MV-4-11 (cell line): ENCODE measurements around the gene SNX7.

Experiments used
- DNase-seq: peaks from one replicate; lab custom pipeline; 2025; lab: John Stamatoyannopoulos, UW

The SNX7 gene, protein sequence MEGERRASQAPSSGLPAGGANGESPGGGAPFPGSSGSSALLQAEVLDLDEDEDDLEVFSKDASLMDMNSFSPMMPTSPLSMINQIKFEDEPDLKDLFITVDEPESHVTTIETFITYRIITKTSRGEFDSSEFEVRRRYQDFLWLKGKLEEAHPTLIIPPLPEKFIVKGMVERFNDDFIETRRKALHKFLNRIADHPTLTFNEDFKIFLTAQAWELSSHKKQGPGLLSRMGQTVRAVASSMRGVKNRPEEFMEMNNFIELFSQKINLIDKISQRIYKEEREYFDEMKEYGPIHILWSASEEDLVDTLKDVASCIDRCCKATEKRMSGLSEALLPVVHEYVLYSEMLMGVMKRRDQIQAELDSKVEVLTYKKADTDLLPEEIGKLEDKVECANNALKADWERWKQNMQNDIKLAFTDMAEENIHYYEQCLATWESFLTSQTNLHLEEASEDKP

DNA sequence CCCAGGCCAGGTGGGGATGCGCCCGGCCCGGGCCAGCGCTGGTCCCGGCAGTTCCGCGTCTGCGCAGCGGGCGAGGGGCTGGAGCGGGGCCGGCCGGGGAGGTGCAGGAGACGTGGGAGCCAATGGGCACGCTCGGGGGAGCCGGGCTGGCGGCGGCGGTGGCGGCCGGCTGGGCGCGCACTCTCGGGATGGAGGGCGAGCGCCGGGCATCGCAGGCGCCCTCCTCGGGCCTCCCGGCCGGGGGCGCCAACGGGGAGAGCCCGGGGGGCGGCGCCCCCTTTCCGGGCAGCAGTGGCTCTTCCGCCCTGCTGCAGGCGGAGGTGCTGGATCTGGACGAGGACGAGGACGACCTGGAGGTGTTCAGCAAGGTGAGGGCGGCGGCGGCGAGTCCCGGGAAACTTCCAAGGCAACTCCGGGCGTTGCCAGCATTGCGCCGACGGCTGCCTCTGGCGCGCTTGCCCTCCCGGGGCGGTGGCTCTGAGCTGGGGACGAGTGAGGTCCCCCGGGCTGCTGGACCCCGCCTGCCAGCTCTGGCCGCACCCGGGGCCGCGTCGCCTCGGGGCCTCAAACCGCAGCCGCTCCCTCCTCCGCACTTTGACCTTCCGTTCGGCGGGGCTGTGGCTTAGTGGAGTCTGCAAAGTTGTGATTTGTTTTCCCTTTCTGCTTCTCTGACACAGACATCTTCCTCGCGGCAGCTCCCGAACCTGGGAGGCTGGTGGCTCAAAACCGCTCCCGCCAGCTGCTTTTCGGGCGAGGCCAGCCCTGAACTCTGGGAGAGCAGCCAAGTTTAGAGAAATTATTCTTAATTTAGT, at the start of gene SNX7:
TSS of gene SNX7 (plus strand) at position 178 of the 812 bp plus-strand sequence. CDS start at position 189, 11 bp downstream.
- no peak for DNase-seq

DNA sequence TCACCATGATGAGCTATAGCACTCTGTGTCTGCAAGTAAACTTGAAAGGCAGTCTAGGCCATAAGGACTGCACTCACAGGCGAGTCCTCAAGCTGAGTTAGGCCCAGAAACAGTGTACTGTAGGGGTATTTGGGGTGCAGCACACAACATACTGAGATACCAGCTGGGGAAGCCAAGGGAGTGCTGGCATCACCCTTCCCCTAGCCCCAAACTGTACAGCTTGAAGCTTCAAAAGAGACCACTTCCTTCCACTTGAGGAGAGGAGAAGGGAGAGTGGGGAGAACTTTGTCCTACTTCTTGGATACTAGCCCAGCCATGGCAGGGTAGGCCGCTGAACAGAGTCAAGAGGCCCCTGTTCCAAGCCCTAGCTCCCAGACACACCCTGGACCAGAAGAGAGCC, 24.2 kb upstream of the SNX7 start:
- no peak for DNase-seq

DNA sequence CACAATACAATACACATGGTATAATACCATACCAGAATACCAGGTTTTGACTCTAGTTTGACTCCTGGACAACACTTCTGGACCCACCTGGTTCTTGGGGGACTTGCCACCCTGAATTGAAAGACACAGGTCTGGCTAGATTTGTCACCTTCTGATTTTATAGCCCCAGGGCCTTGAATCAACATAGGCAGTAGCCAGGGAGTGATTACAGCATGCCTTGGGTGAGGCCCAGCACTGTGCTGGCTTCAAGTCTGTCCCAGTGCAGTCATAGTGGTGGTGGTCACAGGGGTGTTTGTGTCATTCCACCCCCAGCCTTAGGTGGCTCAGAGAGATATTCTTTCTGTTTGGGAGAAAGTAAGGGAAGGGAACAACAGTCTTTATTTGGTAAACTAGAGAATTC, 23.3 kb upstream of the SNX7 start:
- no peak for DNase-seq

DNA sequence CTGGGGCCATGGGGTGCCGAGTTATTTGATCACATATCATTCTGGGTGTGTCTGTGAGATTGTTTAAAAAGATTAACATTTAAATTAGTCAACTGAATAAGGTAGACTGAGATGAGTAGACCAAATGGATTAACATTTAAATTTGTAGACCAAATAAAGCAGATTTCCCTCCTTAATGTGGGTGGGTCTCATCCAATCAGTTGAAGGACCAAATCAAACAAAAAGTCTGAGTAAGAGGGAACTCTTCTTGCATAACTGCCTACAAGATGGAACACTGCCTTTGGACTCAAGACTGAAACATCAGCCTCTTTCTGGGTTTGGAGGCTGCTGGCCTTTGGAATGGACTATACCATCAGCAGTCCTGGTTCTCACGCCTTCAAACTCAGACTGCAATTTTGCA, 17.0 kb upstream of the SNX7 start:
- DNase-seq, result no peak

DNA sequence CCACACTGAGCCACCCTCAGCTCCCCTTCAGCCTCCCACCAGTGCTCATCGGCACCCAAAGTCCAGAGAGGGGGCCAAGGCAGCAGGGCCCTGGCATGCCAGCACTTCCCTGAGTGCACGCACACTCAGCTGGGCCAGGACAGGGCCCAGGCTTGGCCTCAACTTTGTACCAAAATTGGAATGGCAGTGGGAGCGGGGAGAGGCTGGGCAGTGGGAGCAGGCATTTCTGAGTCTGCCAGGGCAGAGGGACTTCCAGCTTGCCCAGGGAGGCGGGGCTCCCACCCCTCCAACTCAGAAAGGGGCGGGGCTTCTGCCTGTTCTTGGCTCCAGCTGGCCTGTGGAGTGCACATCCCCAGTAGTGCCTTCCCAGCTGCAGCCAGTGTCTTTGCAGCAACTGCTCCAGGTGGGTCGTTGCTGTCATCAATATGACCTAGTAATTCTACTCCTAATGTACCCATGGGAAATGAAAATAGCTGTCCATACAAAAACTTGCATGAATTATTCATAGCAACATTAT, 10.3 kb upstream of the SNX7 start:
- no peak for DNase-seq

DNA sequence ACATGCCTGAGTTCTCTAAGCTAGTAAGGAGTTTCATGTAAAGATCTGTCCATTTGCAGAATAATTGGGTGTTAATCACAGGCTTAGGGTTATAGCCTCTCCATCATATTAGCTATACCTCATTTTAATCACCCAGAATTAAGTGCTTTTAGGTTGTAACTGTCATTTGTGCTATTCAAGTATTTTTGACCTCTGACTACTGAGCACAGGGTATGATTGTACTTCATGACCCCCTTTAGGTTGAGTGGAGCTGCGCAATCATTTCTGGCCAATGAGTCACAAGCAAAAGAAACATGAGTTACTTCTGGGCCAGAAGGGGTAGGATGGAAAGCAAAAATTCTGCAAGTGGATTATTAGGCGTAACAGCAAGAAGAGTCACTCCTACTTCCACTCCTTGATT, 8.4 kb upstream of the SNX7 start:
- DNase-seq, result no peak

DNA sequence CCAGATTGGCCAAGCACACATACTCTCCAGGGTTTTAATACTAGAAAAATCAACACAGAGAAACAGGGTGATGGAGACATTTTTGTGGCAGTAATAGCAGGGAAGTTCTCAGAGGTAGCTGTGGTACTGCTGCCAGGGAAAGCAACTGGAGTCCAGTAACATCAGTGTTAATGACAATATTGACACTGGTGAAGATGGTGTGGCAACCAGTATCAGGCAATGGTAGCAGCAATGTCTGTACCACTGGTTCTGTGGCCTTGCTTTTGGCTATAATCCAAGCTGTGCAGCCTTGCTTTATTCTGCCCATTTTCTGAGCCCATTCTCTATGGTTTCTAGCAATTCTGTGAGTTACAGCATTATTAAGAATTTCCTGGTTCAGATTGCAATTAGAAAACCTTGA, 1.6 kb upstream of the SNX7 start:
- no peak for DNase-seq

DNA sequence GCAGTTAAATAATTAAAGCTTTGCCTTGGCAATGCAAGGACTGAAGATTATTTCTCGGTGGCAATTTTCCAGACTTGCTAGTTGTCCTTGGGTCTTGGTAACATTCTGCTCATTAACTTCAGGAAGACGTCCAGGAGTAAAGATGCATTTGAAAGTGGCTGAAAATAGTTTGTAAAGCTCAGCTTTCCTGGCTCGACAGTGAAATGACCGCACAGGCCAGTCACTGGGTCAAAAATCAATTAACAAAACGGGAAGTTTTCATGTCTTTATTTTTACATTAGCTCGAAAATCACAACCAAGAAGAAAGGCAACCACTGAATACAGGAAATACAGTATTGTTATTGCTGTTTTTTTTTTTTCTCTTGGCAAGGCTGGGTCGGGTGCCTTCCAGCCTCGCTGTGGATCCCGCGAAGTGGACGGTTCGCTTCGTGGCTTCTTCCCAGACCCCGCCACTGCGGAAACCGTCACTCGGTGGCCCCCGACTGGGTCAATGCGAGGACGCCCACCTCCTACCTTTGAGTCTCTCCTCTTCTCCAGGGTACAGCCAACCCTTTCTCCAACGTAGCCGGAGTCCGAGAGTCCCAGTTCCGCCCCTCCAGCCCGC, 479 bp upstream of the SNX7 start:
- no peak for DNase-seq

DNA sequence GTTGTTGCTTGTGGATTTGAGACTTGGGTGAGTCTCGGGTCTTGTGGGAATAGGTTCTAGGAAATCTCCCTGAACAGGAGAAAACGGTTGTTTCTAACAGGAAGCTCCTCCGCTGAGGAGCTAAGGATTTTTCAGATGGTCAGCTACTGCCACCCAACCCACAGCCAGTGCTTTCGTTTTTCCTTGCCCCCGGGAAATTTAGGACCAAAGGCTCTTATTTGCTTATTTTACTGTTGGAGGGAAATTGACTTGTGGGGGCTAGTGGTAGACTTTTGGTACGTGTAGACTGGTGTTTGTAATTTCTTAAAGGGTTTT, 792 bp downstream of the SNX7 start:
- DNase-seq, result no peak

DNA sequence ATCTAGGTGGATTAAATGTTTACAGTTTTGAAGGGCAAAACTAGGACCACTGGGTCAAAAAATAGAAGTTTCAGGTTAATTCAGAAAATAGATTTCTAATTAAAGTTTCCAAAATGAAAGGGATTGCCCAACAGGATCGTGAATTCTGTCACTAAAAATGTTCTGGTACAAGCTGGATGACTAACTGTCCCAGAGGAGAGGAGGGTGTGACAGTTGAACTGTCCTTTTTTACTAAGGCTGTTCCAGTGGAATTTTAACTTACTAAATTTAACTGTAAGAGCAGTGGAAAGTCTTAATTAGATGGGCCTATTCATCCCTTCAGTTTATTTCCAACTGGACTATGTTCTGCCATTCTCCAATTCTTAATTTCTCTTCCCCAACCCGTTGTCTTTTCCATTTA, 7.2 kb downstream of the SNX7 start:
- DNase-seq, result no peak

DNA sequence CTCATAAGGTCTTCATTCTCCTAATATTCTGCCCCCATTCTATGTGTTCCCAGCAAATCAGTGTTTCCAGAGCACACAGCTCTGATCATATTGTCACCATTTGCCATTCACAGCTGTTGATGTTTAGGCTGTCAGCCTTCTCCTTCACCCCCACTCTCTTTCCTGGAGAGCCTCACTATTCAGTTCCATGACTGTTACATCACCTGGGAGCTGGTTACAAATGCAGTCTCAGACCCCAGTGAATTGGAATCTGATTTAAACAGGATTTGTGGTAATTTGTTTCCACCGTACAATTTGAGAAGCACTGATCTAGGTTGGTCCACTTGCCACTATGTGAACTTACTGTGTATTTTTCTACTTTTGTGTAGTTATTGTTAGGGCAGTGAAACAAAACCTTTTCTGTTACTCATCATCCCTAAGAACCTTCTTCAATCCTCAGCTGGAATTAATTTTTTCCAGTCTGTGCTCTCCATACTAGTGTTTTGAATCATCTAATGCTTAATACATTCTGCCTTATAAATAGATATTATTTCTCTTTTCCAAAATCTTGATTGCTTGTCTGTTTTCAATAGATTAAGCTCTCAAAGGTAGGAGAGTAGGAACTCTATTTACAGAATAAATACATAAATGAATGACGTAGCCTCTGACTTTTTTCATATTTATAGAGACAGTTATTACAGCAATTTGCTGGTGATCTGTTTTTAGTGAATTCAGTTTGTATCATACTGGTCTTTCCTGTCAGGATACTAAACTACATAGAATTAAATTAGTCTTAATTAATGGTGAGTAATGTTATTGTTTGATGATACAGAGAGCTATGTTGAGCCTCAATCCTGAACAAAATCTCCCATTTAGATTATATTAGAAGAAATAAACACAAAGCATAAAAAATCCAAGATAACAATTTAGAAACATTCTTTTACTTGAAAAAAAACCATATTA, 8.1 kb downstream of the SNX7 start:
- no peak for DNase-seq

DNA sequence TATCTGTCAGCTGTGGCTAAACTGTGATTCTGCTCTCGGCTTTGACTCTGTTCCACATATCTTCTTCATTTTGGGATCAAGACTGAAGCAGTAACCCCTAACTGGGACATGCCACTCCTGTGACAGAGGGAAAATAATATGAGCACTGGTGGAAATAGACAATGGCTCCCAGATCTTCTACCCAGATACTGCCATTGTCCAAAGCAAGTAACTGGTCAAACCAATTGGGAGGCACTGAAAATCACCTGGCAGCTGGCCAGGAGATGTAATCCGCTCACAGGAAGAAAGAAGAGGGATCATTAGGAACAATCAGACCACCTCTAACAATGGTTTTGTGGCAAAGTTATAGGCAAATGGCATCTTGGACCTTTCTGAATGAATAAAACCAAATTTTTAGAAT, 10.7 kb downstream of the SNX7 start:
- DNase-seq, result no peak

DNA sequence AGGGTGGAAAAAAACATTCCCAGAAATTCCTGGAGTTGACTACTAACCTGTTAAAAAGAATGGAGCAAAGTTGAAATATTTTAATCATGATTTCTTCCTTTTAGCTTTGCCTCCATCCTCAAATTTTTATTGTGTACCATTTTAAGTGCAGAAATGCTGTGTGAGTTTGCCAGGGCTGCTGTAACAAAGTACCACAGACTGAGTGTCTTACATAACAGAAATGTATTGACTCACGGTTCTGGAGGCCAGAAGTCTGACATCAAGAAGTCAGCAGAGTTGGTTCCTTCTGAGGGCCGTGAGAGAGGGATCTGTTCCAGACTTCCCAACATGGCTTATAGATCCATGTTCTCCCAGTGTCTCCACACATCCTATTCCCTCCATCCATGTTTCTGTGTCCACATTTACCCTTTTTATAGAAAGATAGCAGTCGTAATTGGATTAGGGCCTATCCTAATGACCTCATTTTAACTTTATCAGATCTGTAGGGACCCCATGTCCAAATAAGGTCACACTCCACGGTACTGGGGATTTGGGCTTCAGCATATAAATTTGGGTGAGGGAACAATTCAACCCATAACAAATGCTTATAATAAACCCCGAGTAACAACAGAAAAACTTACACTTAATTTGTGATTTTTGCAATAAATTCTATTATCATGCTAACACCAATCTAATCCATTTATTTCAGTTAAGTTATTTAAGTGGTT, 12.7 kb downstream of the SNX7 start:
- no peak for DNase-seq

DNA sequence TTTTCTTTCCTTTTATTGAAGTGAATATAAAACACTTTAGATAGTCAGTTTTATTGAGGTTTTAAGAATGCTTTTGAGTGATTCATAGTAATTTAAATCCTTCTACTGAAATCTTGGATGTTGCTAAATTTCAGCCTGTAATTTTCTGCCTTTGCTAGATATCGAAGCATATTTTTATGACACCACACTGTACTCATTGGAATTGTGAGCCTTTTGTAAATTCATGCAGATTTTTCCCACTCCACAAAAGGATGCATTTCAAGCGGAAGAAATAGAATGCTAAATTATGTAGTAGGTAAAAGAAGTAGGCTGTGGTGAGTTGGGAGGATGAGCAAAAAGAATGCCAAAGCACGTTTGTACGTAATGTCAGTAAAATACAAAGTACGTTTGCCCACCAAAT, 13.8 kb downstream of the SNX7 start:
- no peak for DNase-seq

DNA sequence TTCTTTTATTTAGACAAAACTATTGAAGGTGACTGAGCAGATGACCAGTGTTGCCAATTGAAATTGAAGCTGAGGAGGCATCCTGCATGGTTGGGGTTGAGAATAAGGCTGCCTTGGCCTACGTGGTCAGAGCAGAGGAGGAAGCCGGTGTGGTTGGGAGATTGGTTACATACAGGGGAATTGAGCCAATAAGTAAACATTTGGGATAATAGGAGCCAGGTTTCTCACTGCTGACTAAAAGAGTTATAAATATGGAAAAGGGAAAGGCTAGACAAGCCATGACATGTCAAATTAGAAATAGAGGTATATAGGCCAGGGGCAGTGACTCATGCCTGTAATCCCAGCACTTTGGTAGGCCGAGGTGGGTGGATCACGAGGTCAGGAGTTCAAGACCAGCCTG, 15.8 kb downstream of the SNX7 start:
- DNase-seq, result no peak

DNA sequence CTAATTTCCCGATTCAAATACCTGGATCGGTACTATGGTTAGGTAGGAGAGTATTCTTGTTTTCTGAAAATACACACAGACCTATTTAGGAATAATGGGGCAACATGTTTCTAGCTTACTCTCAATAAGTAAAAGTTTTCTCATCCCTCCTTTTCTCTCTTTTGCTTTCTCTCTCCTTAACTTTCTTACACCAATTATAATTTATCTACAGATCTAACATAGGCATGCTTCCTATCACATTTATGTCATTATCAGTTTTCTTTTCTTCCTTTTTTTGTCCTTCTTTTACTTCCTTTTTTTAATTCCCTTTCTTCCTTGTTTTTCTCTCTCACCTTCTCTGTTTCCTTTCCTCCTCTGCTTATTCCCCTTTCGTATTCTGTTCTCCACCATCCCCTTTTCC, 20.3 kb downstream of the SNX7 start:
- no peak for DNase-seq

DNA sequence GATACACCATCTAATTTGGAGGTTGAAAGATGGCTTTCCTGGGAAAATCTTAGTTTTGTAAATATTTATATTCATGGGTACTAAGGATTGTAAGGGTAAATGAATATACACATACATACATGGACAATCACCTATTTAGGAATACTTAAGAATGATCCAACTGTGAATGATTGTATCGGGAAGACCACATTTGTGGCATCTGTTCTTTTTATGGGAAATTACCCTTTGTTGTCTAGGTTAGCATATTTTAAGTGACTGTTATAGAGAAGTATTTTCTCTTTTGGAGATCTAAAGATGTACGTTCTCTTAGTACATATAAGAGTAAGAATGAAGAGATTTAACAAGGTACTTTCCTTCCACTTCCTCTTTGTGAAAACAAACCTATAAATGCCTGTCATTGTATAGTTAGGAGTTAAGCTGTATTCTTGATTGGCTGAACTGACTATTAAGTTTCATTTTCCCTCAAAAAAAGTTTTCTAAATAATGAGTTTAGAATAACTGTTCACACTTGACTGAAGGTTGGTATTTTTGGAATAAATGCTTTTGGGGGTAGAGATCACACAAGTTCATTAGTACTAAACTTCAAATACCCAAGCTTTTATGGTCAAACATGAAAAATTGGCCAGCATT, 26.7 kb downstream of the SNX7 start:
- no peak for DNase-seq

DNA sequence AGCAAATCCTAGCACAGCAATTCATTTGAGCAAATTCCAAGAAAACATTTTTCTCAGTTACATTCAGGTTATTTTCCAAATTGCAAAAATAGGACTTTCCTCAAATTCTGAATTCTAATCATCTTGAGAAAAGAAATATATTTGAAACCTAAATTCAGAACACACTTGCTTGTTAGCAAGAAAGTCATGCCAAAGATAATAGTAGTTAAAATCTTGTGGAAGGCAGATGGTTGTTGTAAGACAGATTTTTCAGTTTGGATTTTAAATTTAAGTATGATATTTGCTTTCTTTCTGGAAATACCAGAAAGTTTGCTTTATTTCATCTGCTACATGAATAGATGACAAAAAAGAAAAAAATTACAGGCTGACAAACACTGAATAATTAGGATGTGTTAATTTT, 29.1 kb downstream of the SNX7 start:
- DNase-seq, result no peak

DNA sequence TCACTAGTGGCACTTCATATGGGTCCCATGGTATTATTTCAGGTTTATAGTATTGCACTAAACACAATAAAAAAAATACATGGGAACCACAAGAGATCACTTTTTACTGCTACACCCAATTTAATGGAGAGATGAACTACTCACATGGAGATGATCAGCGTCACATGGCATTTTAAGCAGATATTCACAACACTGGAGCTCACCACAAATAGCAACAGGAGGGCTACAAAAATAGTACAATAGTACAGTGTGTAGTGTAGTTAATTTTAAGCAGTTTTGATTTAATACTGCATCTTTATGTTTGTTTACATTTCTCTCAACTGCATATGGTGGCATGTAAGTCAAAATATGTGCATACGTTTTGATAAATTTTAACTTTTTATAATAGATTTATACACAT, 31.0 kb downstream of the SNX7 start:
- DNase-seq, result no peak

DNA sequence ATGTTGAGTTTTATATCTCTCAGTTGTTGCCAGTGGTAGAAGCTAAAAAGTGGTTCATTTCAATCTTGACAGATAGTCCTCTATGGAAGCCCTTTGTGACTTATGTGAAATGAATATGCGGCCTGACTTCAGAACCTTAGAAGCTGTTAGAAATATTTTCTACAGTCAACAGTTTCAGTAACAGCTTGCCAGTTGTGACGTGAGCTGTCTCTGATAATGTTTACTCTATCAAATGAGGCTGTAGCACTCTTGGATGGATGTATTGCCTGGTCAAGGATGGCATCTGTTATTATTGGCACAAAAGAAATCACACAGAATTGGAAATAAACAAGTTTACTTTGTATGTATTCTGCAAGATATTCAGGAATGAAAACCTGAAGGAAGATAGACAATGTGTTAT, 31.9 kb downstream of the SNX7 start:
- no peak for DNase-seq

DNA sequence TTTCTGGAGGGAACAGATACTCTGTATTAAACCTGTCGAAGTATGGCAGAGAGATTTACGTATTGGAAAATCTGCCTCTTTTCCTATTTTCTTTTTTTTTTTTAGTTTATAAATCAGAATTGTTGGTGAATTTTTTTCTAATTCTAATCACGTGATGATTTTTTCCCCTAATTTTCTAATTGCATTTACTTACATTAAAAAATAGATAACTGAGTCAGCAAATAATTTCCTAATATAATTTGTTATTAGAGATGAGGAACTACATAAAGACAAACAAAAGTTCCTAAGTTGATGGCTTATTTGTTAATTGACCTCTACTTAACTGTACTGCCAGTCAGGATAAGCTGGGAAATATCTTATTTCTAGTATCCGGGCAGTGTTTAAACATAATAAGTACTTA, 34.6 kb downstream of the SNX7 start:
- no peak for DNase-seq
